GM12872 (cell line): ENCODE results near the gene TRA2A.

Source experiments
- TF ChIP-seq, protein P1 (sequence below): IDR thresholded peaks from 3 replicates; pipeline ENCODE4 v1.5.1; 2011; ENCODE audit warnings: low read depth, mild to moderate bottlenecking, low read length, moderate library complexity; ENCODE audit not compliant: insufficient read depth

Gene TRA2A

DNA sequence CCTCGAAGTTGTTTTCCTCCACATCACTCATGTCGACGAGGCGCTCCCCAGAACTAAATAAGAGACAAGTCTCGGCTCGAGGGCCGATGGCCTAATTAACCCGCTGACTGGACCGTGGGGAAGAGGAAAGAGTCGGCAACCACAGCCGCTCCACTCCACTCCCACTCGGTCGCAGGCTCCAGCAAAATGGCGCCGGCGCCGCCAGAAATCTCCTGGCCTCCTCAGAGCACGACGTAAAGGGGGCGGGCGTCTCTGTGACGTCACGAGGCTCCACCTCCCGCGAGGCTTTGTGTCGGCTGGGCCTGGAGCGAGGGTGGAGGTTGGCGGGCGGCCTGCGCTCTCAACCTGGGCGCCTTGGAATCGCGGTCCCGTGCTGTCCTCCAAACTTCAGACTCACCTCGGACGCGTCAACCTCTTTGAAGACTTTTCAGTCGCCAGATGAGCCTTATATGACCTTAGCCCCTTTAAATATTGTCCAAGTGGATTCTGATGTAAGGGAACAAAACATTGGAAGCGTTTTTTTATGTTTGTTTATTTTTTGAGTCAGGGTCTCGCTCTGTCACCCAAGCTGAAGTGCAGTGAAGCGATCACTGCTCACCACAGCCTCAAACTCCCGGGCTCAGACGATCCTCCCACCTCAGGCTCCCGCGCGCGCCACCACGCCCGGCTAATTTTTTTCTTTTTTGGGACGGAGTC, at the start of gene TRA2A:
Gene TRA2A, minus strand, starts transcription at position 188 of the 696 bp plus-strand sequence. Its CDS starts 157 bp downstream, at position 31.
- TF ChIP-seq, protein P1, sequence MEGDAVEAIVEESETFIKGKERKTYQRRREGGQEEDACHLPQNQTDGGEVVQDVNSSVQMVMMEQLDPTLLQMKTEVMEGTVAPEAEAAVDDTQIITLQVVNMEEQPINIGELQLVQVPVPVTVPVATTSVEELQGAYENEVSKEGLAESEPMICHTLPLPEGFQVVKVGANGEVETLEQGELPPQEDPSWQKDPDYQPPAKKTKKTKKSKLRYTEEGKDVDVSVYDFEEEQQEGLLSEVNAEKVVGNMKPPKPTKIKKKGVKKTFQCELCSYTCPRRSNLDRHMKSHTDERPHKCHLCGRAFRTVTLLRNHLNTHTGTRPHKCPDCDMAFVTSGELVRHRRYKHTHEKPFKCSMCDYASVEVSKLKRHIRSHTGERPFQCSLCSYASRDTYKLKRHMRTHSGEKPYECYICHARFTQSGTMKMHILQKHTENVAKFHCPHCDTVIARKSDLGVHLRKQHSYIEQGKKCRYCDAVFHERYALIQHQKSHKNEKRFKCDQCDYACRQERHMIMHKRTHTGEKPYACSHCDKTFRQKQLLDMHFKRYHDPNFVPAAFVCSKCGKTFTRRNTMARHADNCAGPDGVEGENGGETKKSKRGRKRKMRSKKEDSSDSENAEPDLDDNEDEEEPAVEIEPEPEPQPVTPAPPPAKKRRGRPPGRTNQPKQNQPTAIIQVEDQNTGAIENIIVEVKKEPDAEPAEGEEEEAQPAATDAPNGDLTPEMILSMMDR, result no peak

DNA sequence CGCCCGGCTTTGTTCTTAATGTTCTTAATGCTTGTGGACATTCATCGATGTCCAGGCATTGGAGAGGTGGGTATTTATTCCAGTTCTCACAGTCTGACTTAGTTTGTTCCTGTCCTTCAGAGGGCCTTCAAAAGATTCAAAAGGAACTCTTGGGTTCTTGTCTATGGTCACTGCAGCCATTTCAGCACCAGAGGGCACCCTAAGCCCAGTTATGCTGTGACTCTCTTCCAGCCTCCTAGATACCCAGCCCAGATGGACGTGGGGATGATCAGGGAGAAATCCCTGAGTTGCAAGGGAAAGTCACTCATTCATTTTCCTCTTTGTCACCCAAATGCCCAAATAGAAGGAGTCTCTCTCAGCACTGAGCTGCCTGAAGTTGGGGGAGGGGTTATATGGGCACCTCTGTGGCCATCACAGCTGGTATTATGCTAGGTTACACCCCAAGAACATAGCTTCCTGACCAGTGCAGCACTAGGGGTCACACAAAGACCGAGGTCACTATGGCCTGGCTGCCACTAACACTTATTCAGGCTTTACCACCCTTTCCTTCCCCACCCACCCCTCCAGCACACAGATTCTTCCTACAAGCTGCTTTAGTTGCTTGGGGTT, 38.9 kb upstream of the TRA2A start:
- TF ChIP-seq, protein P1, result peak; percentile 87

DNA sequence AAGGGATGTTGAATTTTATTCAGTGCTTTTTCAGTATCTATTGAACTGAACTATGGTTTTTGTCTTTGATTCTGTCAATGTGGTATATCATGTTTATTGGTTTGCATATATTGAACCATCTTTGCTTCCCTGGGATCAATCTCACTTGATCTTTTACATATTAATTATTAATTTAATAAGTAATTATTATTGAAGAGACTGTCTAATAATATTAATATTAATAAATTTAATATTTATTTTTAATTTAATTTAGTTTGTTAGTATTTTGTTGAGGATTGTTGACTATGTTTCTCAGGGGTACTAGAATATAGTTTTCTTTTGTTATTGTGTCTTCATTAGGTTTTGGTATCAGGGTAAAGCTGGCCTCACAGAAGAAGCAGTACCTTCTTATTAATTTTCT, 26.5 kb upstream of the TRA2A start:
- TF ChIP-seq, protein P1, result no peak

DNA sequence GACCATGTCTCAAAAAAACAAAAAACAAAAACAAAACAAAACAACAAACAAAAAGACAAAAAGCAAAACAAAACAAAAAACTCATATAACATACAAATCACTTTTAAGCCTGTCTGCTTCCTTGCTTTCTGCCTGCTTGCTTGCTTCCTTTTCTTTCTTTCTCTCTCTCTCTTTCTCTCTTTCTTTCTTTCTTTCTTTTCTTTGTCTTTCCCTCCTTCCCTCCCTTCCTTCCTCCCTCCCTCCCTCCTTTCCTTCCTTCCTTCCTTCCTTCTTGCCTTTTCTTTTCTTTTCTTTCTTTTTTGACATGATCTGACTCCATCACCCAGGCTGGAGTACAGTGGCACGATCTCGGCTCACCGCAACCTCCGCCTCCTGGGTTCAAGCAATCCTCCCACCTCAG, 15.9 kb upstream of the TRA2A start:
- TF ChIP-seq, protein P1, result no peak

DNA sequence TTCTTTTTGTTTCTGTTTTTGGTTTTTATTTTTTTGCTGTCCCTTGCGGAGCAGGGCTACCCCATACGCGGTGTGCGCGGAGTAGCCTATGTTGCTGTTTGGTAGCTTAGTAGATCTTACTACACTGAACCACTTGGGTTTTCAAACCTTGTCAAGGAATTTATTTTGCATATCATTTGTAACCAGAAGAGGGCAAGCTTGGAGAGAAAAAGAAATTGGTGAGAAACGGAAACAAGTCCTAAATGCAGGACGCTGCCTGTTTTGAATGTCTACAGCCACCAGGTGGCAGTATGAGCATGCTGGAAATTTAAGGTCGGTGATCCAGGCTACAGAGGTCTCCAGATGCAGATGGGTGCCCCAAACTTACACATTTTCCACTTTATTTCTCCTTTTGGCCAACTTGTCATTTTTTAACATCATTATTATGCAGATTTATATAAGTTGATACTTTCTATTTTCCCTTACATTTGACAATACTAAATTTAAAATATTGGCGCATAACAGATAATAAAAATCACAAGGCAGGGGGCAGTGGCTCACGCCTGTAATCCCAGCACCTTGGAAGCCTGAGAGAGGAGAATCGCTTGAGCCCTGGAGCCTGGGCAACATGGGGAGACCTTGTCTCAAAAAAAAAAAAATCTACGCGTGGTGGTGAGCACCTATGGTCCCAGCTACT, 15.3 kb upstream of the TRA2A start:
- TF ChIP-seq, protein P1, result peak; percentile 89

DNA sequence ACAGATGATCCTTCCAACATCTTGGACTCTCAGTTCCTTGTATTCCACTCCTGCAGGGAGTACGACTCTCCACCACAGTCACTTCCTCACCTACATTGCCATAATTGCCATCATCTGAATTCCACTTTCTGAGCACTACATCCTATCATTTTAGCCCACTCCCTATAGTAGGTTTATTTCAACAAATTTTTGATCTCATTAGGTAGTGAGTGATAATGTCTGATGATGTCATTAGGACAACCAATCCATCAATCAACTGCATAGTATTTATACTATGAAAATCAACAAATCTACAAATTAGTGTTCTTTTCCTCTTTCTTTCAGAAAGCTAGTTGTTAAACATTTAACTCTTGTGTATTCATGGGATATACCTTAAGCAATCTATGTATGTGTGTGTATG, 13.7 kb upstream of the TRA2A start:
- TF ChIP-seq, protein P1, result no peak

DNA sequence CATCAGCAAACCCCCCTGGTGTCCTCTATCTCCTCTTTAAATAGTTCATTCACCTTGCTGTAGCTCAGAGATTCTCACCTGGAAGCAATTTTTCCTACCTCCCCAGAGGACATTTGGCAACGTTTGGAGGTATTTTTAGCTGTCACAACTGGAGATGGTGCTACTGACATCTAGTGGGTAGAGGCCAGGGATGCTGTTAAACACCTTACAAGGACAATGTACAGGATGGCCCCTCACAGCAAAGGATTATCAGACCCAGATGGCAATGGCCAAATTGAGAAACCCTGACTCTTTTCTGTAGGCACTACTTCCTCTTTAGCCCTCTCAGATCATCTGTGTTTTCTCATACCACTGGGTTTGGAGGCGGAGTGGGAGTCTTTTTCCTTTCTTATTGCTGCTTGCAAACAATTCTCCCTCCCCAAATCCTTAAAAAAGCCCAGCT, 13.2 kb upstream of the TRA2A start:
- TF ChIP-seq, protein P1, result peak; percentile 76
